Transverse colon (tissue), 4 donors: ENCODE measurements around the gene MED12L.

ENCODE experiments used
- CTCF ChIP-seq, 5 experiments: fragments of 200-600 bp in 3 of 5; fragments of 450-650 bp in 2 of 5; sonication (generic) in 3 of 5; IDR thresholded peaks; 1 replicate in 2 of 5; 2 replicates in 3 of 5; pipeline ENCODE4 v1.5.1; 2016 to 2017; ENCODE audit warnings: antibody characterized with exemption in 5 of 5, inconsistent platforms in 3 of 5, mild to moderate bottlenecking in 2 of 5, moderate library complexity in 1 of 5
- POLR2A ChIP-seq: fragments of 450-650 bp; IDR thresholded peaks from one replicate; pipeline ENCODE4 v1.6.1; 2016; ENCODE audit warnings: antibody characterized with exemption, mild to moderate bottlenecking, moderate library complexity
- POLR2AphosphoS5 ChIP-seq, 3 donors: sonication (generic); formaldehyde crosslinking; IDR thresholded peaks; one replicate each; pipeline ENCODE4 v1.6.1; 2016; ENCODE audit warnings: antibody characterized with exemption in 3 of 3

GRCh38 chr3:151366993-151367392 lies 281.5 kb downstream of the MED12L start:
- TF ChIP-seq CTCF (IDR thresholded peaks at IDR 0.05) (no peak), POLR2A (no peak), POLR2AphosphoS5 (IDR thresholded peaks at IDR 0.05) (no peak)
